Ovary (tissue), 9 donors: ENCODE measurements around the gene HEXD. TPM values are rescaled to one million over a fixed set of nuclear protein-coding genes. Genes with fewer than 3 reads are reported as not detected.

Source experiments
- DNase-seq, 5 donors: peaks; one replicate each; pipeline ENCODE4 v3.0.0-alpha.2; 2019 to 2020
- H3K27ac ChIP-seq, 2 donors: fragments of 200-600 bp; one replicate each; pipeline versions ENCODE4 v1.5.1 to v1.8.0; 2019 to 2022
- H3K27me3 ChIP-seq: fragments of 200-600 bp; one replicate; pipeline ENCODE4 v1.8.0; 2022
- H3K36me3 ChIP-seq: fragments of 200-600 bp; sonication (generic); one replicate; pipeline ENCODE4 v1.5.1; 2019
- H3K4me1 ChIP-seq: one replicate; pipeline ENCODE4 v1.8.1; 2013; ENCODE audit warnings: mild to moderate bottlenecking, moderate library complexity; ENCODE audit not compliant: insufficient read depth
- H3K4me3 ChIP-seq: fragments of 200-600 bp; sonication (generic); one replicate; pipeline ENCODE4 v1.5.1; 2017
- H3K9me3 ChIP-seq, 2 donors: fragments of 200-600 bp in 1 of 2; sonication (generic) in 1 of 2; one replicate each; pipeline versions ENCODE4 v1.5.1 to v1.8.1; 2013 to 2019; ENCODE audit warnings: mild to moderate bottlenecking in 1 of 2, moderate library complexity in 1 of 2
- CTCF ChIP-seq, 3 donors: fragments of 450-650 bp in 2 of 3; fragments of 200-600 bp in 1 of 3; IDR thresholded peaks; one replicate each; pipeline versions ENCODE4 v1.5.1 to v1.8.0; 2016 to 2022; ENCODE audit warnings: antibody characterized with exemption in 3 of 3, mild to moderate bottlenecking in 1 of 3
- EP300 ChIP-seq: sonication (generic); formaldehyde crosslinking; IDR thresholded peaks from one replicate; pipeline ENCODE4 v1.6.1; 2017; ENCODE audit warnings: antibody characterized with exemption
- POLR2A ChIP-seq: fragments of 450-650 bp; IDR thresholded peaks from one replicate; pipeline ENCODE4 v1.6.1; 2017; ENCODE audit warnings: antibody characterized with exemption, mild to moderate bottlenecking, moderate library complexity
- WGBS, 3 donors: extraction: QIAGEN DNeasy Blood & Tissue Kit in 1 of 3; methylation state at CpG; one replicate each; pipeline versions ENCODE4 v1.1.5 to v1.1.7; 2013 to 2017; 5-methylcytosine and 5-hydroxymethylcytosine counted together
- intact Hi-C, 4 donors: fragments of 100-400 bp; cut with DNase I; formaldehyde crosslinking; loops; one replicate each; pipeline versions ENCODE4 v1.11.0 to v1.15.1; 2022 to 2023
- polyA plus RNA-seq, 2 donors: library from polyadenylated mRNA; stranded (reverse); fragments of 200-250 nt in 1 of 2; fragments of 350-450 nt in 1 of 2; fragmentation: Illumina TruSeq in 1 of 2; extraction: RNeasy Lipid Tissue Mini Kit (QIAGEN cat#74804) in 1 of 2; gene quantifications; one replicate each; pipeline ENCODE4 v1.2.3, GENCODE V29; 2013 to 2014
- small RNA-seq: library from RNA; depleted of rRNA; stranded (forward); fragments of <200 nt; gene quantifications from one replicate; pipeline ENCODE3, GENCODE V24; 2016
- total RNA-seq, 7 donors: library from RNA; depleted of rRNA in 2 of 7; stranded (reverse); fragments of >200 nt in 2 of 7; fragmentation: NEBNext Ultra II Directional in 3 of 7; extraction: Animal tissue kit (Norgen Biotek cat#: 25700) in 3 of 7; gene quantifications; one replicate each; pipeline versions ENCODE4 v1.1.0 to v1.2.4, GENCODE V29; 2016 to 2023
- donor health status: DM: no; HTN: no; CAD: no; lungs with moderate emphysema.
- donor health status: DM: no; HTN: no; CAD: no.
- donor health status: Bipolar disorder and iron deficiency.
- donor health status: DM: yes; HTN: yes; CAD: no.
- donor health status: DM: no; HTN: no; CAD: no.
- donor health status: DM: yes; HTN: yes; CAD: no.

HEXD gene
- total and polyA plus RNA-seq, 9 donors: 8.7 to 74.7 (median 46.6) TPM

GRCh38 chr17:82489851-82490511 lies 71.8 kb downstream of the HEXD start:
- Histone ChIP-seq H3K9me3 (no peaks in the 10 kb centered on the region), H3K36me3 (no peaks in the 10 kb centered on the region), H3K27me3 (no peaks in the 10 kb centered on the region), H3K27ac (no peak overlapping the region), H3K4me3 (no peak overlapping the region), H3K4me1 (no peaks in the 10 kb centered on the region)
- intact Hi-C loops: loop anchor here in 3 of 4 donors (5.0 to 10.0 kb wide), 3 partner anchors 52 to 135 kb away; partner anchors contain the start of gene TEX19 (in 1 of the 3)
- WGBS, 3 donors: 92 to 93% (median 93%) methylated on average over 21 of the region's 21 CpGs
- TF ChIP-seq CTCF (IDR thresholded peaks at IDR 0.05): no peak
- no peak for TF ChIP-seq EP300
- TF ChIP-seq POLR2A: no peak
- DNase-seq: no peak

- no peak overlapping the region for H3K27ac ChIP-seq
Observed at GRCh38 chr17:82490512-82491195, 72.5 kb downstream of the HEXD start.

GRCh38 chr17:82491196-82491530 lies 73.0 kb downstream of the HEXD start:
- H3K27ac ChIP-seq: no peak overlapping the region
- no peaks in the 10 kb centered on the region for H3K27me3 ChIP-seq
- H3K36me3 ChIP-seq: no peaks in the 10 kb centered on the region
- intact Hi-C loops: loop anchor here in 3 of 4 donors (5.0 to 10.0 kb wide), 3 partner anchors 51 to 136 kb away; partner anchors contain the start of gene TEX19 (in 1 of the 3)
- WGBS, 3 donors: 88 to 93% (median 90%) methylated on average over 10 of the region's 10 CpGs
- TF ChIP-seq CTCF (IDR thresholded peaks at IDR 0.05): no peak
- TF ChIP-seq EP300: no peak
- no peak for TF ChIP-seq POLR2A
- no peaks in the 10 kb centered on the region for H3K9me3 ChIP-seq
- H3K4me1 ChIP-seq: no peaks in the 10 kb centered on the region
- no peak for DNase-seq
- H3K4me3 ChIP-seq: no peak overlapping the region

More at GRCh38 chr17:82490512-82491195, 72.5 kb downstream of the HEXD start:
- 78 to 91% (median 87%) methylated on average over 25 of the region's 25 CpGs for WGBS, 3 donors
- H3K27me3 ChIP-seq: no peaks in the 10 kb centered on the region
- no peaks in the 10 kb centered on the region for H3K36me3 ChIP-seq
- no peaks in the 10 kb centered on the region for H3K4me1 ChIP-seq
- peak in 1 of 5 donors; percentile 35 for DNase-seq
- intact Hi-C loops: loop anchor here in 3 of 4 donors (5.0 to 10.0 kb wide), 3 partner anchors 52 to 136 kb away; partner anchors contain the start of gene TEX19 (in 1 of the 3)
- no peak for TF ChIP-seq POLR2A
- no peak for TF ChIP-seq EP300
- no peak for TF ChIP-seq CTCF (IDR thresholded peaks at IDR 0.05)
- no peak overlapping the region for H3K4me3 ChIP-seq
- H3K9me3 ChIP-seq: no peaks in the 10 kb centered on the region

GRCh38 chr17:82491533-82491932 lies 73.4 kb downstream of the HEXD start:
- H3K36me3 ChIP-seq: no peaks in the 10 kb centered on the region
- WGBS, 3 donors: 76 to 93% (median 85%) methylated on average over 15 of the region's 15 CpGs
- peaks cover under 1% of the 10 kb centered on the region for H3K4me1 ChIP-seq
- H3K27me3 ChIP-seq: no peaks in the 10 kb centered on the region
- H3K4me3 ChIP-seq: no peak overlapping the region
- no peak for DNase-seq
- no peak overlapping the region for H3K27ac ChIP-seq
- no peak for TF ChIP-seq EP300
- no peak for TF ChIP-seq CTCF (IDR thresholded peaks at IDR 0.05)
- no peak for TF ChIP-seq POLR2A
- no peaks in the 10 kb centered on the region for H3K9me3 ChIP-seq
- intact Hi-C loops: loop anchor here in 3 of 4 donors (5.0 to 10.0 kb wide), 3 partner anchors 51 to 137 kb away; partner anchors contain the start of gene TEX19 (in 1 of the 3)

Small RNA genes lying within 50 kb of the gene (small RNA-seq; reads per million reads assigned to genes)
- gene RF00019: not detected

Other genes with a start within 250 kb of the HEXD start
- gene CCDC57, start 205.5 kb upstream of the HEXD start, total RNA-seq: 10 to 100 TPM; 22.9 to 65.0 (median 41.9) TPM
- 10 to 100 TPM in 1 of 2 donors, 1 to 10 TPM in 1; 7.7 to 22.2 TPM for gene CCDC57, start 205.5 kb upstream of the HEXD start, polyA plus RNA-seq
- gene SLC16A3, start 189.3 kb upstream of the HEXD start, total RNA-seq: 10 to 100 TPM; 10.5 to 23.2 (median 18.0) TPM
- gene SLC16A3, start 189.3 kb upstream of the HEXD start, polyA plus RNA-seq: 1 to 10 TPM; 3.5 to 5.0 TPM
- 100 to 1,000 TPM in 5 of 7 donors, 10 to 100 TPM in 2; 46.0 to 160 (median 121) TPM for gene CSNK1D, start 144.6 kb upstream of the HEXD start, total RNA-seq
- 100 to 1,000 TPM in 1 of 2 donors, 10 to 100 TPM in 1; 81.2 to 134 TPM for gene CSNK1D, start 144.6 kb upstream of the HEXD start, polyA plus RNA-seq
- gene CD7, start 100.7 kb upstream of the HEXD start, total RNA-seq: 1 to 10 TPM in 4 of 7 donors, under 1 TPM in 1, not detected in 2; 0.58 to 1.3 (median 1.1) TPM
- under 1 TPM in 1 of 2 donors, not detected in 1; 0.48 TPM for gene CD7, start 100.7 kb upstream of the HEXD start, polyA plus RNA-seq
- 10 to 100 TPM in 1 of 7 donors, 1 to 10 TPM in 6; 3.9 to 20.8 (median 9.1) TPM for gene SECTM1, start 84.6 kb upstream of the HEXD start, total RNA-seq
- 1 to 10 TPM; 2.1 to 7.9 TPM for gene SECTM1, start 84.6 kb upstream of the HEXD start, polyA plus RNA-seq
- gene TEX19, start 59.1 kb upstream of the HEXD start, total RNA-seq: not detected
- gene TEX19, start 59.1 kb upstream of the HEXD start, polyA plus RNA-seq: not detected
- not detected for gene UTS2R, start 46.6 kb upstream of the HEXD start, total RNA-seq
- gene UTS2R, start 46.6 kb upstream of the HEXD start, polyA plus RNA-seq: not detected
- 10 to 100 TPM; 25.8 to 37.8 (median 30.4) TPM for gene OGFOD3, start 239 bp downstream of the HEXD start, total RNA-seq
- gene OGFOD3, start 239 bp downstream of the HEXD start, polyA plus RNA-seq: 10 to 100 TPM; 14.4 to 21.3 TPM
- 100 to 1,000 TPM in 1 of 7 donors, 10 to 100 TPM in 6; 44.4 to 101 (median 73.1) TPM for gene CYBC1, start 32.4 kb downstream of the HEXD start, total RNA-seq
- gene CYBC1, start 32.4 kb downstream of the HEXD start, polyA plus RNA-seq: 10 to 100 TPM; 34.0 to 56.4 TPM
- gene NARF, start 40.4 kb downstream of the HEXD start, total RNA-seq: 10 to 100 TPM; 39.7 to 52.7 (median 49.8) TPM
- gene NARF, start 40.4 kb downstream of the HEXD start, polyA plus RNA-seq: 10 to 100 TPM; 29.6 to 37.8 TPM
- gene FOXK2, start 101.4 kb downstream of the HEXD start, total RNA-seq: 10 to 100 TPM; 27.2 to 67.6 (median 48.2) TPM
- 10 to 100 TPM; 19.1 to 28.8 TPM for gene FOXK2, start 101.4 kb downstream of the HEXD start, polyA plus RNA-seq
- 10 to 100 TPM; 43.0 to 99.3 (median 83.5) TPM for gene WDR45B, start 230.1 kb downstream of the HEXD start, total RNA-seq
- gene WDR45B, start 230.1 kb downstream of the HEXD start, polyA plus RNA-seq: 10 to 100 TPM; 55.2 to 58.0 TPM